ENCODE results near the gene BTRC.

The BTRC gene

GRCh38 chr10:101446947-101447346 is 93.0 kb downstream of the BTRC start:
- DNase-seq: no peak

DNA sequence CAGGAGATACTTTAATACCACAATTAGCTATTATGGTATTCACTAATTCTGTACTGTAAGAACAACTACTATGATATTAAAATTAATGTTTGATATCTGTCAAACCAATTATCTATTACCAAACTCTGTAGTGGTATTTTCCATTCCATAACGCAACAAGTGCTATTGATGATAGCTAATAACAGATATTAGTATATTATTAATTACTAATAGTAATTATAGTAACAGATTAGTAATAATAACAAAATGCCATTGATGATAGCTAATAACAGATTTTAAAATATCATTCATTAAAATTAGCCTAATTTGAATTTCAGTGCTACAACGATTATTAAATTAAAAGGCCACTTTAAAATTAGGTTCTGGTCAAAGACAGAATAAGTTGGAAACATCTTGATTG is 93.5 kb downstream of the BTRC start:
- DNase-seq: no peak

DNA sequence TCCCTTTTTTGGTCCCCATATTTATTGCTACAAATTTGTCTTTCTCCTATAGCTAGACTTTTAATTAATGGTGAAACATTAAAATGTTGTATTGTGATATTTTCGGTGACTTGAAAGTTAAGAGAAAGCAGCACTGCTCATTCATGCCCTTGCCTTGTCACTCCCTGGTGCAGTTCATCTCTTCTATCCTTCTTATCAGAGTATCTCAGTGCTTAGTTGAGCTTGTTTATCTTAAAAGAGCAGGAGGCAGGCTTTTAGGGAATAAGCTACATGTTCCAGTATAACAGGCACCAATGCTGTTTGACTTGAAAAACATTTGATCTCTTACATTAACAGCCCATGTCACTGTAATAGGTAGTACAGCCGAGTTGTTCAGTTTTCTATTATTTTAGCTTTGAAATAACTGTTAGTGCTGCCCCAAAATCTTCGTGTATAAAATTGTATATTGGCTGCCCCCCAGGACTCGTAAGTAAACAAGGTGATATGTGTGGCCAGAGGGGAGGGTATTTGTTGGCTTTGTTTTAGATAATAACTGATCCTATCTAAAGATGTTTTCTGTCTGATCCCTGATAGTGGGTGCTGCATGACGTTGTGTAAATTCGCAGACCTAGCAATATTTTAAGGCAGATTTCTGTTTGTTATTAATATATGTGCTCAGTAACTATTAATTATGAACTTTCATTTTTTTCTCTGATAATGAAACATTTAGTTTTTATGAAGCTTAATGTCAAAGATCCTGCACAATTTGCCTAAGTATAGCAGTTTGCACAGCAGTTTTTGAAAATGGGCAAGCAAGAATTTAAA is 96.5 kb downstream of the BTRC start:
- DNase-seq: no peak

DNA sequence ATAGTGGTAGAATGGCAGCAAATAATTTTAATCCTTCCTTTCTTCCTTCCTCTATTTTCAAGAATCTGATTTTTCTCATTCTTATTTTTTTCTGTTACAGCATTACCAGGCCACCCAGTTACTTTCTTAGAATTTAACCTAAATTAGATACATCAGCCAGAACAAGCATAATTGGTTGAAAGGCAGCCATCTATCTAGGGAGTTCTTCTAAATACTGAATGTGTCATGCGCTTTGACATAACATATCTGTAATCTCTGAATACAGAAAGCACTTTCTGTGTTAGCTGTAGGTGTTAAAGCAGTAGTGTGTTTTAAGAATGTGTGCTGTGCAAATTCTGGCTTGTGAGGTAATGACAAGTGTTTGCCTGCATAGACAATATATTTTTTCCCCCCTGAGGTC is 97.3 kb downstream of the BTRC start:
- DNase-seq: no peak

DNA sequence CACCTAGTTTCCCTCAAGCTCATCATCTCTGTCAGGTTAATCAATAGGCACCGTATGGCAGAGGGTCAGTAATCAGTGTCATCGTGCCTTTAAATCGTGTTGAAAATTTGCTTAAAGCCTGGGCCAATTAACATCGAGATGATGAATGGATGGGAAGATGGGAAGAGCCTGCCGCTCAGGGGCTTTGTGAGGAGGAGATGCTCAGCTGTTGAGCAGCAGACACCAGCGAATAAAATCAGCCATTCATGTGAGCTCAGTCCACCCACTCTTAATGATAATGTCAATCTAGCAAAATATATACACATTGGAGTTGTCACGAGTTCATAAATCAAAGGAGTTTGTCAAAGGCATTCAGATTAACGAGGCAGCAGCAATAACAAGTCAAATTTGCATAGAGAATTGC is 97.7 kb downstream of the BTRC start:
- DNase-seq: peak; percentile 33

GRCh38 chr10:101452176-101452575 is 98.2 kb downstream of the BTRC start:
- DNase-seq: no peak

DNA sequence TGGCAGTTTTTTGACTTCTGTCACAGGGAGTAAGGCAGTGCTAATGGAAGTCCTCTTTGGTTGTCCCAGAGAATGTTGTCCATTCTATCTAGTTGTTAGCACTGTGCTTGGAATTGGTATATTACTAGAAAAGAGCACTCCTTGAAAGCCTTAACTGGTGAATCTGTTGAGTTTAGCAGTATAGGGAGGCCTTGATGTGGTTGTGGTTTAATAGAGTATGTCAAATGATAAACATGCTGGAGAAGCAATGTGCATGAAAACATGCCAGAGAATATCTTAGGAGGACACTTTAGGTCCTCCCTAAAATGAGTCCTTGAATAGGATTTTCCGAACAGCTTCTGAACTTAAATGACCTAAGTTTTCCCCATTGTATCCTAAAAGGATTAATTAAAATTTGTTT is 98.6 kb downstream of the BTRC start:
- no peak for DNase-seq

GRCh38 chr10:101453318-101453717 is 99.4 kb downstream of the BTRC start:
- DNase-seq: no peak

GRCh38 chr10:101453791-101454718 is 100.1 kb downstream of the BTRC start:
- DNase-seq: no peak

- DNase-seq: no peak
These were observed 104.9 kb downstream of the BTRC start for GRCh38 chr10:101458869-101459268.

- DNase-seq: no peak
These were observed 110.1 kb downstream of the BTRC start for GRCh38 chr10:101464082-101464481.

- no peak for DNase-seq
These were observed 110.6 kb downstream of the BTRC start for GRCh38 chr10:101464599-101464998.

DNA sequence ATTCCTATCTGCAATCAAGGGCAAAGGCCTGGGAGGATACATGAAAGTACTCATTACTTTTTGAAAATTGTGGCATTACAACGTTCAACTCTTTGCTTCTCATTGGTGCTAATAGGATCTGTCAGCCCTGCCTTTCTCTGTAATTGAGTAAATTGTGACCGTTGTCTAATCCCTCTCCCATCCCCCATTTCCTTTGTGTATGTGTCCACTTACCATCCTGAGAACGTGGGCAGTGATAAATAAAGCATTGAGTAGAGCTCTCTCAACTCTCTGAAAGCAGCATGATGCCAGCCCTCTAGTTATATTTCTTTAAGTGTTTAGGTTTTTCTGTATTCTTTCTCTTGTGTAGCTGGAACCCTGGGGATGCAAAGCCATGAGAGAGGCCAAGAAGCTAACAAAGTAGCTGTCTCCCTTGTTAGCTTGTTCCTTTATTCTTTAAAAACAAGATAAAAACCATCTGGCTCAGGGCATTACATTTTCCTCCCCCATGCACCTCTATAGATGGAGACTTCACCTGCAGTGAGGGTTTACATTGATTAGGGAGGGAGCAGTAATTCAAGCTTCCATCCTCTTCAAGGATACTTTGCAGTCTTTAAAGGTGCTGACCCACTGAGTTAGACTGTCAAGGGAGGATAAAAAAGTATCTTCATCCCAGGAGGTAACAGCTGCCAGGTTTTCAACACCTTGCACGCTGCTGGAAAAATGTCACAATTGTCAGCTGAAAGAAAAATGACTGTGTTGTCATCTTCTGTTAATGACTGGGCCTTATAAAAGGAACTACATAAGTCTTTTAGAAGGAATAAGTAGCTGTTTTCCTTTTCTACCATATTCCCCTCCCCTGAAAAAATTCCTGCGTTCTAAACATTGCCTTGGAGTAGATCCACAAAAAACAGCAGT is 112.3 kb downstream of the BTRC start:
- peak; percentile 57 for DNase-seq

DNA sequence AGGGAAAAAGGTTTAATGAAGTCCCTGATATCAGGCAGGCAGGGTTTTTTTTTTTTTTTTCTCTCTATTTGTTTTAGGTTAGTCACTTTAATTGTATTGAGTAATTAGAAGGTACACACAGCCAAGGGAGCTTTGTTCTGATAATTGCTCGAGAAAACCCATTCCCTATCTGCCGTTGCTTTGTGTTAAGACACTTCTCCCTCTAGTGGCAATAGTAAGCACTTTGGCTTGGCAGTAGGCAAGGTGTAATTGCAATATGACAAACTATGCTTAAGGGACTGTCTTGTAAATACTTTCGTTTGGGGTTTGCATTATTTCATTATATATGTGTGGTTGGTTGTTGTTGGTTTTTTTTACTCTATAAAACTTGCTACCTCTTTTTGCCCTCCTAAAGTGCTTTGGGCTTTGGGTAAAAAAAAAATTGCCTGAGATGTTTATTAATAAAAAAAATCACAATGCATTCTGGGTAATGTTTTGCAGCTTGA is 113.4 kb downstream of the BTRC start:
- DNase-seq: peak; percentile 84

GRCh38 chr10:101468159-101468558 is 114.2 kb downstream of the BTRC start:
- DNase-seq: no peak

DNA sequence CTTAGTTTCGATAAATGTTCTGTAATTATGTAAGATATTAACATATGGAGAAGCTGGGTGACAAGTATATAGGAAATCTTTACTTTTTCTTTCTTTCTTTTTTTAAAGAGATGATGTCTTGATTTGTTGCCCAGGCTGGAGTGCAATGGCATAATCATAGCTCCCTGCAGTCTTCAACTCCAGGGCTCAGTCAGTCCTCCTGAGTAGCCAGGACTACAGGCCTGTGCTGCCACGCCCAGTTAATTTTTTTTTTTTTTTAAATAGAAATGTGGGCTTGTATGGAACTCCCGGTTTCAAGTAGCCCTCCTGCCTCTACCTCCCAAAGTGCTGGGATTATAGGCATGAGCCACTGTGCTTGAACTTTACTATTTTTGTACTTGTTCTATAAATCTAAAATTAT is 122.4 kb downstream of the BTRC start:
- DNase-seq: no peak

- DNase-seq: no peak
These were observed 125.0 kb downstream of the BTRC start for GRCh38 chr10:101478956-101479355.

DNA sequence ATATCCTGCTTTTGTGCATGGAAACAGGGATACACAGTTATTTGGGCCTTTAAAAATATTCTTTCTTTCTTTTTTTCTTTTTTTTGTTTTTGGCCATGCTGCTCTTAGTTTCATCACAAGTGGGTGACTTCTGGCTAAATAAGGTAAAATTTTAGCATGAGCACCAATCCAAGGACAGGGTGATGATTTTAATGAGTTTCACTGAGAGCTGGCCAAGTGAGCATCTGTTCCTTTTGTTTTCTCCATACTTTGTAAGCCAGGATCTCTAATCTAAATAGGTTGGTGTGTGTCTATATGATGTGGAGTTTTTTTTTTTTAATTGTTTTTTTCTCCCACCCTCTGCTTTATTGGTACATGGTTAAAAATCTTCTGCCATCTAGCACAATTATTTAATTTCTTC is 127.3 kb downstream of the BTRC start:
- peak; percentile 18 for DNase-seq

- DNase-seq: no peak
These were observed 128.6 kb downstream of the BTRC start for GRCh38 chr10:101482568-101482967.

- no peak for DNase-seq
These were observed 130.3 kb downstream of the BTRC start for GRCh38 chr10:101484175-101484745.

DNA sequence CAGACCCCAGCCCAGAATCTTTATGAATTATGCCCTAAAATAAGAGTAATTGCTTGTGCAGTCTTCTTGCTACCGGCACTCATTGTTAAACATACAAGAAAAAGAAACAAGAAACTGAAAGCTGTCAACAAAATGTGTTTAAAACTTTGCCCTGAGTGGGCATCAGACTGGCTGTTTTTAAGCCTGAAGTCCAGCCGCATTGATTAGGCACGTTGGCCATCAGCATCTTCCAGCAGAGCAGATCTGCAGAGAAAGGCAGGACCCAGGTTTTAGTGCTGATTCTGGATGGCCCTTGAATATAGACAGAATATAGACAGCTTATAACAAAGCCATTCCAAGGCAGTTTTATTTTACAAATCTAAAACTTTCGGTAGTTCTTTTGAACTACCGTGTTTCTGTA is 131.2 kb downstream of the BTRC start:
- no peak for DNase-seq
